HepG2 (cell line): Measurements from ENCODE around the gene SHISA5.

Source experiments
- ATM ChIP-seq: fragments of 450-650 bp; IDR thresholded peaks from 2 replicates; pipeline ENCODE4 v1.7.1; 2017; ENCODE audit warnings: mild to moderate bottlenecking, borderline replicate concordance
- CEBPB ChIP-seq: IDR thresholded peaks from 2 replicates; pipeline ENCODE4 v1.6.1; 2011; ENCODE audit warnings: low read depth, low read length, improper control_type of control experiment, borderline replicate concordance
- EZH2 ChIP-seq: conservative IDR thresholded peaks from 2 replicates; pipeline ENCODE4 v1.6.1; 2012; ENCODE audit warnings: mild to moderate bottlenecking, low read depth, low read length, moderate library complexity
- HNRNPK ChIP-seq: fragments of 200-400 bp; formaldehyde crosslinking; IDR thresholded peaks from 2 replicates; pipeline ENCODE4 v1.6.1; 2018; ENCODE audit warnings: low read length, low read depth, moderate library complexity, mild to moderate bottlenecking; ENCODE audit not compliant: poor library complexity, severe bottlenecking
- KLF6 ChIP-seq: IDR thresholded peaks from 2 replicates; pipeline ENCODE4 v1.8.0; 2016; ENCODE audit warnings: missing biosample characterization, missing genetic modification reagents
- NFKB2 ChIP-seq: sonication (generic); formaldehyde crosslinking; IDR thresholded peaks from 2 replicates; pipeline ENCODE4 v1.4.0; 2020; ENCODE audit warnings: missing genetic modification reagents, borderline replicate concordance
- POLR2A ChIP-seq, 2 experiments: IDR thresholded peaks; 2 replicates each; pipeline ENCODE4 v1.6.1; 2011; ENCODE audit warnings: low read depth in 2 of 2, low read length in 2 of 2, mild to moderate bottlenecking in 1 of 2, moderate library complexity in 1 of 2; ENCODE audit not compliant: insufficient read depth in 1 of 2
- SETDB1 ChIP-seq: sonication (generic); formaldehyde crosslinking; IDR thresholded peaks from 2 replicates; pipeline ENCODE4 v1.5.1; 2020; ENCODE audit warnings: missing genetic modification reagents, mild to moderate bottlenecking, borderline replicate concordance
- YY1 ChIP-seq: IDR thresholded peaks from 2 replicates; pipeline ENCODE4 v1.6.1; 2011; ENCODE audit warnings: low read length, low read depth, moderate library complexity, mild to moderate bottlenecking; ENCODE audit not compliant: insufficient read depth, insufficient replicate concordance
- TF ChIP-seq, protein P1 (sequence below): sonication (generic); formaldehyde crosslinking; IDR thresholded peaks from 2 replicates; pipeline ENCODE4 v1.5.0; 2020; ENCODE audit warnings: mild to moderate bottlenecking, missing genetic modification reagents, moderate library complexity
- TF ChIP-seq, protein P2 (sequence below): sonication (generic); formaldehyde crosslinking; IDR thresholded peaks from 2 replicates; pipeline ENCODE4 v1.4.0; 2020; ENCODE audit warnings: missing genetic modification reagents

DNA sequence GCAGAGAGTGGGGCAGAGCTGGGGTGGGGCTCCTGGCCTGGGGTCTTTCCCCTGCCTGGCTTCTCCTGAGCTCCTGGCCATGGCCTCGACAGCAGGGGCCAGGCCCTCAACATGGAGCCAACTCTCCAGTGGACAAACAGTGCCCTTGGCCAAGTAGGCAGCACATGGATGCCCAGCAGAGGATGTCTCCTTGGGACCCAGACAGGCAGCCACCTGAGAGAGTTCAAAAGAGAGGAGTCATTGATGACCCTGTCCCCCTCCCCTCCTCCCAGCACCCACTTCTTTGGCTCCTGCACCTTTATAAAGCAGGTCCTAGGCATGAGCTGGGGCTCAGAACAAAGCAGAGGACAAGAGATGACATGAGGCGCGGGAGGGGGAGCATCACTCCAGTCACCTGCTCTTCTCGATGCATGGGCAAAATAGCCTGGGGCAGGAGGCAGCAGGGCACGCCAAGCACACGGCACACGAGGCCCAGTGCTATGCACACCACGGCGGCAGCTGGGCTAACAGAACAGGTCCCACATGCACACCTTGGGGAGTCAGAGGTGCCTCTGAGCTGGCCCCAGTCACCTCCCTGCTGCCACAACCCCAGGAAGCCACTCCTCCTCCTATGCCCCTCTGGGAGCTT lies 27.4 kb downstream of the SHISA5 start:
- TF ChIP-seq HNRNPK (no peak), YY1 (no peak), KLF6 (CRISPR knock-in tag) (no peak), POLR2A (IDR thresholded peaks at IDR 0.05; ENCODE audit: insufficient read depth in 1 of 2, low read depth in 2 of 2, low read length in 2 of 2) (no peak), SETDB1 (CRISPR knock-in tag) (no peak), EZH2 (no peak), NFKB2 (no peak), ATM (no peak), CEBPB (no peak)
- TF ChIP-seq, protein P1, sequence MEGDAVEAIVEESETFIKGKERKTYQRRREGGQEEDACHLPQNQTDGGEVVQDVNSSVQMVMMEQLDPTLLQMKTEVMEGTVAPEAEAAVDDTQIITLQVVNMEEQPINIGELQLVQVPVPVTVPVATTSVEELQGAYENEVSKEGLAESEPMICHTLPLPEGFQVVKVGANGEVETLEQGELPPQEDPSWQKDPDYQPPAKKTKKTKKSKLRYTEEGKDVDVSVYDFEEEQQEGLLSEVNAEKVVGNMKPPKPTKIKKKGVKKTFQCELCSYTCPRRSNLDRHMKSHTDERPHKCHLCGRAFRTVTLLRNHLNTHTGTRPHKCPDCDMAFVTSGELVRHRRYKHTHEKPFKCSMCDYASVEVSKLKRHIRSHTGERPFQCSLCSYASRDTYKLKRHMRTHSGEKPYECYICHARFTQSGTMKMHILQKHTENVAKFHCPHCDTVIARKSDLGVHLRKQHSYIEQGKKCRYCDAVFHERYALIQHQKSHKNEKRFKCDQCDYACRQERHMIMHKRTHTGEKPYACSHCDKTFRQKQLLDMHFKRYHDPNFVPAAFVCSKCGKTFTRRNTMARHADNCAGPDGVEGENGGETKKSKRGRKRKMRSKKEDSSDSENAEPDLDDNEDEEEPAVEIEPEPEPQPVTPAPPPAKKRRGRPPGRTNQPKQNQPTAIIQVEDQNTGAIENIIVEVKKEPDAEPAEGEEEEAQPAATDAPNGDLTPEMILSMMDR (CRISPR knock-in tag): no peak
- TF ChIP-seq, protein P2, sequence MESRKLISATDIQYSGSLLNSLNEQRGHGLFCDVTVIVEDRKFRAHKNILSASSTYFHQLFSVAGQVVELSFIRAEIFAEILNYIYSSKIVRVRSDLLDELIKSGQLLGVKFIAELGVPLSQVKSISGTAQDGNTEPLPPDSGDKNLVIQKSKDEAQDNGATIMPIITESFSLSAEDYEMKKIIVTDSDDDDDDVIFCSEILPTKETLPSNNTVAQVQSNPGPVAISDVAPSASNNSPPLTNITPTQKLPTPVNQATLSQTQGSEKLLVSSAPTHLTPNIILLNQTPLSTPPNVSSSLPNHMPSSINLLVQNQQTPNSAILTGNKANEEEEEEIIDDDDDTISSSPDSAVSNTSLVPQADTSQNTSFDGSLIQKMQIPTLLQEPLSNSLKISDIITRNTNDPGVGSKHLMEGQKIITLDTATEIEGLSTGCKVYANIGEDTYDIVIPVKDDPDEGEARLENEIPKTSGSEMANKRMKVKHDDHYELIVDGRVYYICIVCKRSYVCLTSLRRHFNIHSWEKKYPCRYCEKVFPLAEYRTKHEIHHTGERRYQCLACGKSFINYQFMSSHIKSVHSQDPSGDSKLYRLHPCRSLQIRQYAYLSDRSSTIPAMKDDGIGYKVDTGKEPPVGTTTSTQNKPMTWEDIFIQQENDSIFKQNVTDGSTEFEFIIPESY (CRISPR knock-in tag): no peak
